Mucosa of stomach (tissue), 1 donor: Measurements from ENCODE around the gene GALNTL6.

Experiments used
- H3K27me3 ChIP-seq: one replicate; pipeline ENCODE4 v1.7.0; 2013; ENCODE audit warnings: mild to moderate bottlenecking, low read length; ENCODE audit not compliant: control insufficient read depth, insufficient read depth
- H3K36me3 ChIP-seq: one replicate; pipeline ENCODE4 v1.7.0; 2013; ENCODE audit warnings: low read length; ENCODE audit not compliant: control insufficient read depth, insufficient read depth
- H3K4me1 ChIP-seq: one replicate; pipeline ENCODE4 v1.7.0; 2013; ENCODE audit warnings: mild to moderate bottlenecking, low read length; ENCODE audit not compliant: control insufficient read depth, insufficient read depth
- H3K4me3 ChIP-seq: one replicate; pipeline ENCODE4 v1.7.0; 2013; ENCODE audit warnings: low read length
- H3K9ac ChIP-seq: one replicate; pipeline ENCODE4 v1.7.0; 2013; ENCODE audit warnings: mild to moderate bottlenecking, low read length, moderate library complexity
- H3K9me3 ChIP-seq: one replicate; pipeline ENCODE4 v1.7.0; 2013; ENCODE audit warnings: mild to moderate bottlenecking, low read length, moderate library complexity; ENCODE audit not compliant: control insufficient read depth
- donor health status: Pancreatic carcinoma.

The GALNTL6 gene

DNA sequence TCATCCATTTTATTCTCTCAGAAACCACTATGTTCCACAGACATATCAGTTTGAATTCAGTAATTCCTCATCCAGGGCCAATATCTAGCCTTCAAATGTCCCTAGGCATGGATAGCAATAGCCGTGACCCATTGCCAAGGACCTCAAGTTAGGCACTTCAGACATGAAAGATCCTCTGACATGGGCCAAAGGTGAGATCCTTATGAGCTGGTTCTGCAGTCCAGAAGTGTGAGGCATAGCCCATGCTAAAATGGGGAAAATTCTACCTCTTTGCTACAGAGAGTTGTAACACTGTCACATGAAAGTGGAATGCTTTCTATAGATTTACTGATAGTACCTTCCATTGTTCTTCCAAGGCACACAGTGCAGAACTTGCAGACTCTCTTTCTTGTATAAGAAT is 1005.7 kb downstream of the GALNTL6 start:
- H3K9ac ChIP-seq, result no peak overlapping the region
- H3K27me3 ChIP-seq, result no peaks in the 10 kb centered on the region

DNA sequence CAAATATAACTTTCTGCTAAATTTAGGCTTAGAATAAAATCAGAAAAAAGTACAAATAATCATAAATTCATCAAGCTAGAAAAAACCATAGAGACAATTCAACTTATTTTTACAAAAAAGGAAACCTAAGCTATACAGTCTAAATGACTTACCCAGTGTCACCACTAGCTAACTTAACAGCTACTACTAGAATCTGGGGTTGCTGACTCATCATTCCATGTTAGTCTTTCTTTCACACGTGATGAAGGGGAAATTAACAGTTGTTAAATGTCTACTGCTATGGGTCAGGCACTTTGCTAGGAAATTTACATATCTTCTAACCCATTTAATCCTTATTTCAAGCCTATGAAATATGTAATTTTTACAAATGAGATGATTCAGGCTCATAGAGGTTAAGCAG is 1006.1 kb downstream of the GALNTL6 start:
- Histone ChIP-seq H3K9ac (no peak overlapping the region), H3K27me3 (no peaks in the 10 kb centered on the region), H3K9me3 (no peaks in the 10 kb centered on the region), H3K36me3 (no peaks in the 10 kb centered on the region), H3K4me3 (no peak overlapping the region), H3K4me1 (peaks cover 5% of the 10 kb centered on the region)

More for the DNA sequence above, 1005.7 kb downstream of the GALNTL6 start:
- H3K4me1 ChIP-seq, result peaks cover 5% of the 10 kb centered on the region
- H3K4me3 ChIP-seq, result no peak overlapping the region
- H3K36me3 ChIP-seq, result no peaks in the 10 kb centered on the region
- H3K9me3 ChIP-seq, result no peaks in the 10 kb centered on the region

GRCh38 chr4:172822331-172822730 is 1009.1 kb downstream of the GALNTL6 start:
- no peaks in the 10 kb centered on the region for H3K27me3 ChIP-seq
- no peaks in the 10 kb centered on the region for H3K9me3 ChIP-seq
- no peak overlapping the region for H3K4me3 ChIP-seq
- H3K4me1 ChIP-seq, result no peaks in the 10 kb centered on the region
- no peaks in the 10 kb centered on the region for H3K36me3 ChIP-seq
- H3K9ac ChIP-seq, result no peak overlapping the region

- no peaks in the 10 kb centered on the region for H3K36me3 ChIP-seq
- no peaks in the 10 kb centered on the region for H3K9me3 ChIP-seq
- H3K9ac ChIP-seq, result no peak overlapping the region
- no peak overlapping the region for H3K4me3 ChIP-seq
- H3K4me1 ChIP-seq, result no peaks in the 10 kb centered on the region
- H3K27me3 ChIP-seq, result no peaks in the 10 kb centered on the region
Observed at GRCh38 chr4:172826346-172826745, 1013.1 kb downstream of the GALNTL6 start.

- Histone ChIP-seq H3K4me3 (no peak overlapping the region), H3K4me1 (no peaks in the 10 kb centered on the region), H3K36me3 (no peaks in the 10 kb centered on the region), H3K27me3 (no peaks in the 10 kb centered on the region), H3K9me3 (no peaks in the 10 kb centered on the region), H3K9ac (no peak overlapping the region)
Observed at GRCh38 chr4:172826861-172827260, 1013.7 kb downstream of the GALNTL6 start.

GRCh38 chr4:172830295-172830764 is 1017.1 kb downstream of the GALNTL6 start:
- Histone ChIP-seq H3K36me3 (no peaks in the 10 kb centered on the region), H3K4me3 (no peak overlapping the region), H3K9ac (no peak overlapping the region), H3K4me1 (no peaks in the 10 kb centered on the region), H3K27me3 (no peaks in the 10 kb centered on the region), H3K9me3 (no peaks in the 10 kb centered on the region)

DNA sequence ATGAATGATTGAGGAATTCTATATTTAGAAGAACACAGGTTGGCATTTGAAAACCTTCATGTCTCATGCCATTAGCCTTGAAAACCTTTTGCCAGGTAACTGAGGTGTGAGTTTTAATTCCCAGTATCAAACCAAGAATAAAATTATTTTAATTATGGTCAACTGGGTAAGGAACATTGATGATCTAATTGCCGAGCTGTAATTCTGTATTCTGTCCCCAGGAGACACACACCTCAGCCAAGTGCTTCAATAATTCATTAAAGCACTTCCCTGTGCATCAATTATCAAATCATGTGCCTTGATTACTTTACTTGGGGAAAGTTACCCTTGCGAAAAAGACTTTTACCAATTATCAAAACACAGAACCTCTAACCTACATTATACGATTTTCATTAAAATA is 1023.5 kb downstream of the GALNTL6 start:
- Histone ChIP-seq H3K27me3 (no peaks in the 10 kb centered on the region), H3K36me3 (no peaks in the 10 kb centered on the region), H3K9me3 (no peaks in the 10 kb centered on the region), H3K4me3 (no peak overlapping the region), H3K9ac (no peak overlapping the region), H3K4me1 (no peaks in the 10 kb centered on the region)

GRCh38 chr4:172838111-172838510 is 1024.9 kb downstream of the GALNTL6 start:
- H3K4me1 ChIP-seq, result no peaks in the 10 kb centered on the region
- H3K9me3 ChIP-seq, result no peaks in the 10 kb centered on the region
- no peaks in the 10 kb centered on the region for H3K36me3 ChIP-seq
- H3K9ac ChIP-seq, result no peak overlapping the region
- no peak overlapping the region for H3K4me3 ChIP-seq
- H3K27me3 ChIP-seq, result no peaks in the 10 kb centered on the region

GRCh38 chr4:172838943-172839342 is 1025.7 kb downstream of the GALNTL6 start:
- H3K4me3 ChIP-seq, result no peak overlapping the region
- H3K36me3 ChIP-seq, result no peaks in the 10 kb centered on the region
- H3K9ac ChIP-seq, result no peak overlapping the region
- H3K4me1 ChIP-seq, result no peaks in the 10 kb centered on the region
- no peaks in the 10 kb centered on the region for H3K27me3 ChIP-seq
- H3K9me3 ChIP-seq, result no peaks in the 10 kb centered on the region

DNA sequence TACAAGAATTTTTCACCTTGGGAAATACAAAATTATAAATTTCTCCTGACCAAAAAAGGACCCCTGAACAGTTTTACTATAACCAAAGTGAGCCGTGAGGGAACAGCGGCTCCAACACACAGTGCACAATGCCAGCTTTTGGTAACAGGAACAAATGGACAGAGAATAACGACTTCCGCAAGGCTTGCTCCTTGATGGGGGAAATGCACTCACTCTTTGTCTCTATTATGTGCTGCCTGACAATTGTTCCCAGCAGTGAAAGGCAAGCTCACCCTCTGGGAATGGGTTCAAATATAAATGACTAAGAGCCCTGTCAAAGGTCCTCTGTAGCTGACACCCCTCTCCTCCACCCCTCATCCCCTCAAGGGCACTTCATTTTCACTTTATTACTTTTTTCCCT is 1029.6 kb downstream of the GALNTL6 start:
- Histone ChIP-seq H3K4me3 (no peak overlapping the region), H3K9ac (no peak overlapping the region), H3K4me1 (no peaks in the 10 kb centered on the region)

DNA sequence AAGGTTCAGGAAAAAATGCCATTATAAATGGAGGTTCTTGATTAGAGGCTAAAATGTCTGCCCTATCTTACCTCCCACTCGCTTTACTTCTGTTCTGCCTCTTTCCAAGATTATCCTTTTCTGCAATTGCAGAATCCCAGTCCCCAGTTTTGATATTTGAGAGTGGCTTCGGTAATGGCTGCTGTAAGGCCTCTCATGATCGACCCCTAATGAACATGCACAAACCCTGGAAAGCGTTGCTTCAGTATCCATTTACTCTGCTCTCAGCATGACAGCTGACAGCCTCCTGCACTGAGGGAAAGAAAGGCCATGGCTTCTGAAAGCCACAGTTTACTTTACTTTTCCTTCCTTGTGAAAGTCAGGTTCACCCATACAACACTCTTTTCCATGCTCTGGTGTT is 1030.0 kb downstream of the GALNTL6 start:
- H3K4me1 ChIP-seq, result no peaks in the 10 kb centered on the region
- no peaks in the 10 kb centered on the region for H3K27me3 ChIP-seq
- no peak overlapping the region for H3K9ac ChIP-seq
- no peak overlapping the region for H3K4me3 ChIP-seq
- H3K9me3 ChIP-seq, result no peaks in the 10 kb centered on the region
- H3K36me3 ChIP-seq, result no peaks in the 10 kb centered on the region

More for the DNA sequence above, 1029.6 kb downstream of the GALNTL6 start:
- H3K9me3 ChIP-seq, result no peaks in the 10 kb centered on the region
- no peaks in the 10 kb centered on the region for H3K36me3 ChIP-seq
- no peaks in the 10 kb centered on the region for H3K27me3 ChIP-seq

DNA sequence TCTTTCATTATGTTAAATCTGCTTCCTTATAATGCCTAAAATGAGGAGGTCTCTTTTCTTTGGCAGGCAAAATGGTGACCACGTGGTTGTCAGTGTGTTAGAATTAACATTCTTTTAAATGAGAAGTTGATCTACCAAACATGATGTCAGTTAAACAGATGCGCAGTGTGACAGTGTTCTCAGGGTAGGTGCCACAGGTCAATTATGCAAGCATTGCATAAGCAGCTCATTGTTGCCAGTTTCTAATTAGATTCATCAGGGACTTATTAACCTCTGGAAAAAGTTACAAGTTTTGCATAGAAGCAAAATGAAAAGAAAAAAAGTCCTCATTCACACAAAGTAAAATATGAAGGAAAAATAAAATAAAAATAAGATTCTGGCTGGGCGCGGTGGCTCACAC is 1031.4 kb downstream of the GALNTL6 start:
- Histone ChIP-seq H3K4me3 (no peak overlapping the region), H3K36me3 (no peaks in the 10 kb centered on the region), H3K9me3 (no peaks in the 10 kb centered on the region), H3K27me3 (no peaks in the 10 kb centered on the region), H3K9ac (no peak overlapping the region), H3K4me1 (no peaks in the 10 kb centered on the region)

GRCh38 chr4:172845281-172845680 is 1032.1 kb downstream of the GALNTL6 start:
- no peaks in the 10 kb centered on the region for H3K27me3 ChIP-seq
- H3K4me1 ChIP-seq, result no peaks in the 10 kb centered on the region
- H3K4me3 ChIP-seq, result no peak overlapping the region
- no peaks in the 10 kb centered on the region for H3K36me3 ChIP-seq
- H3K9ac ChIP-seq, result no peak overlapping the region
- H3K9me3 ChIP-seq, result no peaks in the 10 kb centered on the region
